Esophagus squamous epithelium (tissue), 4 donors: Measurements from ENCODE around the gene LDLRAD2.

Source experiments
- CTCF ChIP-seq, 6 experiments: fragments of 450-650 bp in 4 of 6; fragments of 200-600 bp in 2 of 6; sonication (generic) in 2 of 6; IDR thresholded peaks; one replicate each; pipeline ENCODE4 v1.5.1; 2016 to 2019; ENCODE audit warnings: antibody characterized with exemption in 6 of 6, mild to moderate bottlenecking in 4 of 6, moderate library complexity in 4 of 6
- POLR2A ChIP-seq, 4 donors: fragments of 450-650 bp; IDR thresholded peaks; one replicate each; pipeline ENCODE4 v1.6.1; 2017; ENCODE audit warnings: antibody characterized with exemption in 4 of 4, mild to moderate bottlenecking in 4 of 4, moderate library complexity in 3 of 4

- TF ChIP-seq POLR2A (IDR thresholded peaks at IDR 0.05), result no peak
- TF ChIP-seq CTCF (IDR thresholded peaks at IDR 0.05), result no peak
Measured at GRCh38 chr1:21874328-21874727, 62.3 kb downstream of the LDLRAD2 start.
